Left lung (tissue), 10 donors: ENCODE measurements around the gene RABGEF1. TPM values are rescaled to one million over a fixed set of nuclear protein-coding genes. Genes with fewer than 3 reads are reported as not detected.

ENCODE experiments used
- ATAC-seq: fragments of 200-7000 bp; cut with Tn5 transposase; one replicate; pipeline ENCODE4 v1.9.1; 2020; ENCODE audit warnings: moderate library complexity
- DNase-seq, 4 donors: peaks; one replicate each; pipeline ENCODE4 v3.0.0-alpha.2; 2013 to 2020
- H3K27ac ChIP-seq, 2 donors: fragments of 200-600 bp; sonication (generic) in 1 of 2; one replicate each; pipeline versions ENCODE4 v1.5.0 to v1.8.0; 2020 to 2021
- H3K27me3 ChIP-seq, 2 donors: fragments of 200-600 bp; sonication (generic) in 1 of 2; one replicate each; pipeline versions ENCODE4 v1.5.0 to v1.8.0; 2020 to 2021
- H3K36me3 ChIP-seq, 2 donors: fragments of 200-600 bp; sonication (generic) in 1 of 2; one replicate each; pipeline versions ENCODE4 v1.5.0 to v1.8.0; 2020 to 2021
- H3K4me1 ChIP-seq, 2 donors: fragments of 200-600 bp; one replicate each; pipeline ENCODE4 v1.8.0; 2021
- H3K4me3 ChIP-seq, 2 donors: fragments of 200-600 bp; sonication (generic) in 1 of 2; one replicate each; pipeline versions ENCODE4 v1.5.0 to v1.8.0; 2020 to 2021; ENCODE audit warnings: mild to moderate bottlenecking in 1 of 2
- H3K9me3 ChIP-seq, 2 donors: fragments of 200-600 bp; sonication (generic) in 1 of 2; one replicate each; pipeline versions ENCODE4 v1.5.0 to v1.8.0; 2020 to 2021
- CTCF ChIP-seq, 2 donors: fragments of 200-600 bp; sonication (generic) in 1 of 2; IDR thresholded peaks; one replicate each; pipeline versions ENCODE4 v1.5.0 to v1.8.0; 2021; ENCODE audit warnings: antibody characterized with exemption in 2 of 2
- intact Hi-C, 2 donors: fragments of 100-400 bp; cut with DNase I; formaldehyde crosslinking; loops; one replicate each; pipeline versions ENCODE4 v1.11.2 to v1.14.2; 2022
- polyA plus RNA-seq, 6 donors: library from polyadenylated mRNA; unstranded; fragments of 120-200 nt; gene quantifications; one replicate each; pipeline ENCODE4 v1.2.1, GENCODE V29; 2013; ENCODE audit not compliant: insufficient read length in 6 of 6
- total RNA-seq, 2 donors: library from RNA; stranded (reverse); fragmentation: NEBNext Ultra II Directional; extraction: Animal tissue kit (Norgen Biotek cat#: 25700); gene quantifications; one replicate each; pipeline ENCODE4 v1.2.1, GENCODE V29; 2021
- donor health status: DM: no; HTN: yes; CAD: no.
- donor health status: DM: no; HTN: no; CAD: no.

RABGEF1 gene
- total and polyA plus RNA-seq, 8 donors, result 22.5 to 38.9 (median 32.4) TPM

- ATAC-seq, result no peak
- H3K4me1 ChIP-seq, result no peaks in the 10 kb centered on the region
- no peaks in the 10 kb centered on the region for H3K27me3 ChIP-seq
- TF ChIP-seq CTCF (IDR thresholded peaks at IDR 0.05), result no peak
- DNase-seq, result no peak
- H3K36me3 ChIP-seq, result peaks cover 0 to 30% of the 10 kb centered on the region in 2 donors
- intact Hi-C loops, result no loop called here
- no peak overlapping the region for H3K27ac ChIP-seq
- no peaks in the 10 kb centered on the region for H3K9me3 ChIP-seq
- H3K4me3 ChIP-seq, result no peak overlapping the region
Measured at GRCh38 chr7:66859339-66859738, 118.8 kb downstream of the RABGEF1 start.

- TF ChIP-seq CTCF (IDR thresholded peaks at IDR 0.05), result no peak
- no peaks in the 10 kb centered on the region for H3K27me3 ChIP-seq
- no peak overlapping the region for H3K4me3 ChIP-seq
- no peak overlapping the region for H3K27ac ChIP-seq
- ATAC-seq (peak; percentile 27), DNase-seq (no peak)
- intact Hi-C loops, result no loop called here
- H3K9me3 ChIP-seq, result no peaks in the 10 kb centered on the region
- H3K36me3 ChIP-seq, result peaks cover 0 to 32% of the 10 kb centered on the region in 2 donors
- no peaks in the 10 kb centered on the region for H3K4me1 ChIP-seq
Measured at GRCh38 chr7:66859794-66860645, 119.5 kb downstream of the RABGEF1 start.

GRCh38 chr7:66860767-66861166 lies 120.2 kb downstream of the RABGEF1 start:
- no peaks in the 10 kb centered on the region for H3K4me1 ChIP-seq
- no peak for ATAC-seq
- intact Hi-C loops, result no loop called here

More at GRCh38 chr7:66860767-66861166, 120.2 kb downstream of the RABGEF1 start:
- Histone ChIP-seq H3K36me3 (peaks cover 0 to 32% of the 10 kb centered on the region in 2 donors), H3K4me3 (no peak overlapping the region), H3K27ac (no peak overlapping the region), H3K27me3 (no peaks in the 10 kb centered on the region), H3K9me3 (no peaks in the 10 kb centered on the region)
- TF ChIP-seq CTCF (IDR thresholded peaks at IDR 0.05), result no peak
- DNase-seq, result no peak

Other genes starting within 250 kb of the RABGEF1 start
- gene KCTD7, start 111.9 kb upstream of the RABGEF1 start, total RNA-seq, result 10 to 100 TPM; 10.4 to 12.4 TPM
- 10 to 100 TPM; 25.0 to 32.2 (median 29.1) TPM for gene KCTD7, start 111.9 kb upstream of the RABGEF1 start, polyA plus RNA-seq
- 100 to 1,000 TPM in 1 of 2 donors, 10 to 100 TPM in 1; 99.3 to 103 TPM for gene TMEM248, start 180.5 kb downstream of the RABGEF1 start, total RNA-seq
- gene TMEM248, start 180.5 kb downstream of the RABGEF1 start, polyA plus RNA-seq, result 10 to 100 TPM; 64.5 to 87.2 (median 78.5) TPM